Endothelial cell (in vitro differentiated cells): ENCODE data around the gene PLTP. TPM values are rescaled to one million over a fixed set of nuclear protein-coding genes. Genes with fewer than 3 reads are reported as not detected.

Experiments
- DNase-seq: peaks from one replicate; pipeline ENCODE4 v3.0.0; 2021; ENCODE audit warnings: low spot score
- H3K27ac Mint-ChIP-seq: one replicate; pipeline ENCODE4 v1.8.0; 2021; ENCODE audit warnings: mixed read lengths, inconsistent platforms; ENCODE audit not compliant: unreplicated experiment
- H3K27me3 Mint-ChIP-seq: one replicate; pipeline ENCODE4 v1.8.0; 2021; ENCODE audit warnings: mild to moderate bottlenecking, moderate library complexity, mixed read lengths, inconsistent platforms; ENCODE audit not compliant: unreplicated experiment
- H3K36me3 Mint-ChIP-seq: one replicate; pipeline ENCODE4 v1.8.0; 2021; ENCODE audit warnings: mild to moderate bottlenecking, low read depth, mixed read lengths, inconsistent platforms; ENCODE audit not compliant: unreplicated experiment
- H3K4me1 Mint-ChIP-seq: one replicate; pipeline ENCODE4 v1.8.0; 2021; ENCODE audit warnings: mild to moderate bottlenecking, mixed read lengths, inconsistent platforms; ENCODE audit not compliant: unreplicated experiment
- H3K4me3 Mint-ChIP-seq: one replicate; pipeline ENCODE4 v1.8.0; 2021; ENCODE audit warnings: mild to moderate bottlenecking, mixed read lengths, inconsistent platforms; ENCODE audit not compliant: unreplicated experiment
- H3K9me3 Mint-ChIP-seq: one replicate; pipeline ENCODE4 v1.8.0; 2021; ENCODE audit warnings: mixed read lengths, inconsistent platforms; ENCODE audit not compliant: unreplicated experiment
- total RNA-seq: library from RNA; stranded (reverse); fragmentation: NEBNext Ultra II Directional; extraction: Animal tissue kit (Norgen Biotek cat#: 25700); gene quantifications from one replicate; pipeline ENCODE4 v1.2.1, GENCODE V29; 2021; ENCODE audit not compliant: unreplicated experiment
- TF ChIP-seq, protein P1 (sequence below): fragments of 200-600 bp; sonication (generic); IDR thresholded peaks from one replicate; pipeline ENCODE4 v1.5.0; 2021; ENCODE audit warnings: antibody characterized with exemption; ENCODE audit not compliant: unreplicated experiment

The PLTP gene
- total RNA-seq, 1 donor from 2014 or later: 41.3 TPM

DNA sequence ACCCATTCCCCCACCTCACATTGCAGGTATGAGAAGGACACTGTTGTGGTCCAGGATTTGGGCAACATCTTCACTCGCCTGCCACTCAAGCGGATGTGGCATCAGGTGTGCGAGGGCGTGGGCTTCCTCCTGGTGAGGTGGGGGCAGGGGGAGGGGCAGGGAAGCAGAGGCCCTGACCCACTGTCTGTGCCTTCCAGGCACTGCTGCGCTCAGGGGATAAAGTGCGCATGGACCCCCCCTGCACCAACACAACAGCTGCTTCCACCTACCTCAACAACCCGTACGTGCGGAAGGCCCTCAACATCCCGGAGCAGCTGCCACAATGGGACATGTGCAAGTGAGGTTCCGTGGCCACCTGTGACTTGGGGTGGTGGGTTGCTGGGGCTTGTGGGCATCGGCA is 17.2 kb downstream of the PLTP start:
- Mint-ChIP-seq H3K4me3 (no peak overlapping the region), H3K36me3 (peaks cover 20% of the 10 kb centered on the region), H3K27me3 (peaks cover 17% of the 10 kb centered on the region), H3K9me3 (no peaks in the 10 kb centered on the region), H3K27ac (no peak overlapping the region), H3K4me1 (peaks cover 8% of the 10 kb centered on the region)
- no peak for DNase-seq
- TF ChIP-seq, protein P1, sequence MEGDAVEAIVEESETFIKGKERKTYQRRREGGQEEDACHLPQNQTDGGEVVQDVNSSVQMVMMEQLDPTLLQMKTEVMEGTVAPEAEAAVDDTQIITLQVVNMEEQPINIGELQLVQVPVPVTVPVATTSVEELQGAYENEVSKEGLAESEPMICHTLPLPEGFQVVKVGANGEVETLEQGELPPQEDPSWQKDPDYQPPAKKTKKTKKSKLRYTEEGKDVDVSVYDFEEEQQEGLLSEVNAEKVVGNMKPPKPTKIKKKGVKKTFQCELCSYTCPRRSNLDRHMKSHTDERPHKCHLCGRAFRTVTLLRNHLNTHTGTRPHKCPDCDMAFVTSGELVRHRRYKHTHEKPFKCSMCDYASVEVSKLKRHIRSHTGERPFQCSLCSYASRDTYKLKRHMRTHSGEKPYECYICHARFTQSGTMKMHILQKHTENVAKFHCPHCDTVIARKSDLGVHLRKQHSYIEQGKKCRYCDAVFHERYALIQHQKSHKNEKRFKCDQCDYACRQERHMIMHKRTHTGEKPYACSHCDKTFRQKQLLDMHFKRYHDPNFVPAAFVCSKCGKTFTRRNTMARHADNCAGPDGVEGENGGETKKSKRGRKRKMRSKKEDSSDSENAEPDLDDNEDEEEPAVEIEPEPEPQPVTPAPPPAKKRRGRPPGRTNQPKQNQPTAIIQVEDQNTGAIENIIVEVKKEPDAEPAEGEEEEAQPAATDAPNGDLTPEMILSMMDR: no peak

DNA sequence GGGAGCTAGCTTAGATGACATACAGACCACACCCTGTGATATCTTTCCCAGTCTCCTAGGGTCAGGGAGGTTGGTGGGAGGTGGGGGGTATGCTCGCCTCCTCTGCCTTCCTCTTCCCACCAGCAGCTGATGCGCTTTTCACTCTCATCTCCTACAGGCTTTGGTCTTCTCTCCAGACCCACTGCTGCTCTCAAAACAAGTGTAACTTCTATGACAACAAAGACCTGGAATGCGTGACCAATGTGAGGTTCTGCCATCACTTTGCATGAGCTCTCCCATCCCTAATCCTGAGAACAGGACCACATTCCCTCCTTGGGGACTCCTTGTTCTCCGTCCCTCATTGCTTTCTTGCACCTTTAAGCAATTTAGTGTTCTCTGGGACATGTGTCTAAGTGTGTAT is 18.1 kb downstream of the PLTP start:
- H3K36me3 Mint-ChIP-seq: peaks cover 16% of the 10 kb centered on the region
- no peak for DNase-seq
- H3K27ac Mint-ChIP-seq: no peak overlapping the region
- H3K4me1 Mint-ChIP-seq: peaks cover 8% of the 10 kb centered on the region
- H3K4me3 Mint-ChIP-seq: peak overlapping the region; percentile 11
- H3K27me3 Mint-ChIP-seq: peaks cover 17% of the 10 kb centered on the region
- H3K9me3 Mint-ChIP-seq: no peaks in the 10 kb centered on the region
- TF ChIP-seq, protein P1: no peak

DNA sequence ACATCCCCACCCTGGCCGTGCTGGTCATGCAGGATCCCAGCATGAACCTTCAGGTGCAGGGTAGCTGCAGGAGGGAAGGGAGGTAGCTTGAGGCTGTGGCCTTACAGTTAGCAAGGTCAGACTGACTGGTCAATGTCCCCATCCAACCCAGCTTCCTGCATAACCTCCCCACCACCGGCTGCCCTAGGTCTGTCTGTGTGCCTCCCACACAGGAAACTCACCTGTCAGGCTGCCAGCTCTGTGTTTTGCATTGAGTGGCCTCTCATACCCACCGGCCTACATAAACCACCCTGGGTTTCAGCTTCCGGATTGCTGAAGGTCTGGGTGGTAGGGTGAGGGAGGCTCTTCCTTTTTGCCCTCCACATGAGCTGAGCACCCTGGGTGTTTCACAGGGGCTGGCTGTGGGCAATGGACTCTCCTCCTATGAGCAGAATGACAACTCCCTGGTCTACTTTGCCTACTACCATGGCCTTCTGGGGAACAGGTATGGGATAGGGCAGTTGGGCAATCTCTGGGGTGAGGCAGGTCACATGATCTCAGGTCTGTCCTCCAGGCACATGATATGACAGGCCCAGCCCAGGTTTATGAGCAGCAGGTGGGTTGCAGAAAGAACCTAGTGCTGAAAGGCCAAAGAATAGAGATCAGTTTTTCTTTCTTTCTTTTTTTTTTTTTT is 19.0 kb downstream of the PLTP start:
- H3K27ac Mint-ChIP-seq: no peak overlapping the region
- TF ChIP-seq, protein P1: no peak
- no peaks in the 10 kb centered on the region for H3K9me3 Mint-ChIP-seq
- H3K36me3 Mint-ChIP-seq: peaks cover 14% of the 10 kb centered on the region
- H3K27me3 Mint-ChIP-seq: peaks cover 15% of the 10 kb centered on the region
- peak overlapping the region; percentile 77 for H3K4me3 Mint-ChIP-seq
- peaks cover 8% of the 10 kb centered on the region for H3K4me1 Mint-ChIP-seq
- no peak for DNase-seq

DNA sequence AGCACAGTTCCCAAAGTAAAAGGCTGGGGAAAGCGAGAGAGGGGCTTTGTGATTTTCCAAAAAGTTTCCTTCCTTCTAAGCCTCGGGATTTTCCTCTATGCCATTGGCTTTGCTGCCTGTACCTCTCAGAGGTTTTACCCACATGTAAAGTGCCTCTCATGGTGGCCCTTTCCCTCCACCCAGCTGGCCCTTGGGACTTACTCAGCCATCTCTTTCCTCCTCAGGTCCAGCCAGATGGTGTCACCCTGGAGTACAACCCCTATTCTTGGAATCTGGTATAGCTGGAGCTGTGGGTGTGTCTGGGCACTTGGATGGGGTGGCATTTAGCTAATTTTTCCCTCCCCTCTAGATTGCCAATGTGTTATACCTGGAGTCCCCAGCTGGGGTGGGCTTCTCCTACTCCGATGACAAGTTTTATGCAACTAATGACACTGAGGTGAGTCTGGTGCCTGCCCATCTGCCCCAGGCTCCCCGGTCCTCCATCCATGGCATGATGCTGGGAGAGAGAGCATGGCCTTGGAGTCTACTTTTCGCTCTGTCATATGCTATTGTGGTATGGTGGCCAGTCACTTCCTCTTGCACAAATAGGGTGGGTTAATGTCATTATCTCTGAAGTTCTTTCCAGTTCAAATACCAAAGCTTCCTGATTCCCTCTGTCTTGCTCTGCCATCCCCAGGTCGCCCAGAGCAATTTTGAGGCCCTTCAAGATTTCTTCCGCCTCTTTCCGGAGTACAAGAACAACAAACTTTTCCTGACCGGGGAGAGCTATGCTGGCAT is 19.7 kb downstream of the PLTP start:
- peak overlapping the region; percentile 77 for H3K4me3 Mint-ChIP-seq
- H3K4me1 Mint-ChIP-seq: peaks cover 8% of the 10 kb centered on the region
- TF ChIP-seq, protein P1: no peak
- peaks cover 8% of the 10 kb centered on the region for H3K36me3 Mint-ChIP-seq
- DNase-seq: no peak
- no peak overlapping the region for H3K27ac Mint-ChIP-seq
- H3K9me3 Mint-ChIP-seq: no peaks in the 10 kb centered on the region
- peaks cover 15% of the 10 kb centered on the region for H3K27me3 Mint-ChIP-seq
